Kidney tubule cell (primary cell): ENCODE data around the gene OXER1.

Source experiments
- DNase-seq: peaks from one replicate; pipeline ENCODE4 v3.0.0-alpha.2; 2018; ENCODE audit warnings: low spot score

The OXER1 gene, protein sequence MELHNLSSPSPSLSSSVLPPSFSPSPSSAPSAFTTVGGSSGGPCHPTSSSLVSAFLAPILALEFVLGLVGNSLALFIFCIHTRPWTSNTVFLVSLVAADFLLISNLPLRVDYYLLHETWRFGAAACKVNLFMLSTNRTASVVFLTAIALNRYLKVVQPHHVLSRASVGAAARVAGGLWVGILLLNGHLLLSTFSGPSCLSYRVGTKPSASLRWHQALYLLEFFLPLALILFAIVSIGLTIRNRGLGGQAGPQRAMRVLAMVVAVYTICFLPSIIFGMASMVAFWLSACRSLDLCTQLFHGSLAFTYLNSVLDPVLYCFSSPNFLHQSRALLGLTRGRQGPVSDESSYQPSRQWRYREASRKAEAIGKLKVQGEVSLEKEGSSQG

DNA sequence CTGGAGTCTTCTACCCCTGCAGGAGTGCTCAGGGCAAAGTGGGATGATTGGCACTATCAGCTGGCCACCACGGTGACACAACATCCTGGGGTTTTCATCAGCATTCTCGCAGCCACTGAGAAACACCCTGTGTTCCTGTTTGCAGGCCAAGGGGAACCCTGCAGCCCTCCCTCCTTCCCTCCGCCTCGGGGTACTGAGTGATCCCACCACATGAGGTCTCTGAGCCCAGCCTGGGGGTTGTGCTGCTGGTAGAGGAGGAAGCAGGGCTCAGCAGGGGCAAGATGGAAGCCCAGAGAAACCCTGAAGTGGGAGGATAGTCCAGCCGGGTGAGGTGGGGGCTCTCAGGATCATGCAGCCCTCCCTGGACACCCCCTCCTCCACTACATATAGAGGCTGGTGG is at the start of gene OXER1:
TSS of gene OXER1 (minus strand) at position 40 of the 400 bp plus-strand sequence. CDS start 73 bp downstream, outside the sequence.
- no peak for DNase-seq

DNA sequence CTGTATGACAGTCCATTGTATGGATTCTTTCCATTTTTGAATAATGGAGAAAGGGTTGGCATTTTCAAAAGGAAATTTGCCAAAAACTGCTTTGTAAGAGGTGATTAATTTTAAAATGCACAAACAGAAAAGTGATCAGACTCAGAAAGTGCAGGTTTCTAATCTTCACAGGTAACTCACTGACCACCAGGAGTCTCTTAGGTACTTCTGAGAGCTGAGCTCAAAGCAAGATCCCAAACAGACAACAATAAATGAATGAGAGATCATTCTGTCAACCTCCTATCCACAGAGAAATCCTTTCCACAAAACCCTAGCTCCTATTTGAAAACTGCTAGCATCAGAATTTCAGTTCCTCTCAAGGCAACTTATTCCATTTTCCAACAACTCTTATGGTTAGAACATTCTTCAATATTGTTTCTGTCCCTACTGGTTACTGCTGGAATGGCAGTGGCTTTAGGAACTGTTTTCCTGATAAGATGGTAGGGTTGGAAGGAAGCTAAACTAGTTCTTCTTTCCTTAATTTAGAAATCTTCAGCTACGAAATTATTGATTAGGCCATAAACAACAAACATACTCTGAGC is 49.1 kb upstream of the OXER1 start:
- DNase-seq = peak; percentile 43

GRCh38 chr2:42810971-42811811 is 47.3 kb upstream of the OXER1 start:
- DNase-seq = peak; percentile 71

DNA sequence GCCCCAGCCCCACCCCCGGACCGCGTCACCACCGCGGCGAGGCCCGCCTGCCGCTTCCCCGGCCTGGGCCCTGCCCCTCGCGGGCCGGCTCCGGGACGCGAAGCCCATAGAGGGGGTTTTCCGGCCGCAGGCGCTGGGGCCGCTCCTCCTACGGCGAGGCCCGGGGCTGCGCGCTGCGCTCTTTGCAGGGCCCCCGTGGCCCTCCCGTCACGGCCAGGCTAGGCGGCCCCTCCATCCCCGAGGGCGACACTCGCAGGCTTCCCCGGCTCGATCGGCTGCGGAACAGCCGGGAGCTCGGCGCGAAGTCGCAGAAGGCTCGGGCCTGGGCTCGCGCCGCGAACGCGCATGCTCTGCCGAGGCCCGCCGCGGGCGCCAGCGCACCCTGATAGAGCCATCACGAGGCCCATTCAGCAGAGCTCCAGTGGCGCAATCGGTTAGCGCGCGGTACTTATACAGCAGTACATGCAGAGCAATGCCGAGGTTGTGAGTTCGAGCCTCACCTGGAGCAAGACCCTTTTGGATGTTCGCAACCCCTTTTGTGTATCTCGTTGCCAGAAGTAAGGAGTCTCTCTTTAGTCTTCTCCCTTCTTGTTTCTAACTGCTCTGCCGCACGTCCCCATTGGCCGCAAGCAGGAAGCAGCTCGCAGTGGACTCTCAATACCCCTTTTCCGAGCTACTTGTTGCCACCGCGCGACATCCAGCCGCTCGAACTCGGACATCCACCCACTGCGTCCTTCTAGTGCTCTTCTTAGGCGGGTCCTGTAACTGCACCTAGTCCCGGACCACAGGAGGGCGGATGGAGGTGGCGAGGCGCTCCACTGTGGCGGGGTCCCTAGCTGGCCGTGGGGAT is 46.4 kb upstream of the OXER1 start:
- DNase-seq = peak; percentile 97

GRCh38 chr2:42809819-42810120 is 45.8 kb upstream of the OXER1 start:
- peak; percentile 90 for DNase-seq

DNA sequence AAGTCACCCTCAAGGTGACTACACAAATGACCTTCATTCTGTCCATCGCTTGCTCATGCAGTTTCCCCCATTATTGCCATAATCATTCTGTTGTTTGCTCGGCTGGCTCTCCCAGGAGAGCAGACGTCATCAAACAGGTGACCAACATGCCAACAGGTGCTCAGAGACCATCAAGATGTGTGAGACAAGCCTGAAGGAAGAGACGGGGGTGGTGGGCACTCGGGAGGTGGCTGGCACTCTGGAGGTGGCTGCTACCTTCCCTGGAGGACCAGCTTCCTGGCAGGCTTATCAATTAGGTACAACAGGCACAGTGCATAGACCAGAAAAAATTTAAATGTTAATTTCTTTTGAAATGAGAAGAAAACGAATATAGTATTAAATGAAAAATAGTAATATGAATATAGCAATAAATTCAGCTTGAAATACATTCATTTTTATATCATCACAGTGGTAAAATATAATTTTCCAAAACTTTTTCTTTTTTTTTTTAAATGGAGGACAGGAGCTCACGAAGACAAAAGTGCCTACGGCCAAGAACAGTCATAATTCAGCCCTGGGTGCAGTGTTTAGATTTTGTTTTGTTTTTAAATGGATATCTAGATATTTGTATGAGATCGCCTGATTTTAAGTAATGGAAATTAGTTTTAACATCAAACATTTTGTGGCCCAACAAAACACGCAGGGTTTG is 45.3 kb upstream of the OXER1 start:
- peak; percentile 47 for DNase-seq

DNA sequence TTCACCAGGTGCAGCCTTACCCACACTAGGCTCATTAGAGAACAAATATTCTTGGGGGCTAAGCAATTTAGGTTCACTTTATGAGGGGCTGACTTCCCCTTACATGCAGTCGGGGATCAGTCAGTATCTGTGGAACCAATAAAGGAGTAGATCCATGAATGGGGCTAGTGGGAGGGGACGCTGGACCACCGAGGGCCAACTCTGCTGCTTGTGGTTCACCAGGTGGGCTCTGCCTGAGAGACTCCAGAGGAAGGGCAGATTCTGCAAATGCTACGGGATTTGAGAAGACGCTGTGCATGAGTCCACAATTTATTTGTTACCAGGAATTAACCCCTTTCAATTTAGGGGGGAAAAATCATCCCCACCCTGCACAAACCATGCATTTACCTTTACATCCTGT is 44.4 kb upstream of the OXER1 start:
- DNase-seq = no peak

DNA sequence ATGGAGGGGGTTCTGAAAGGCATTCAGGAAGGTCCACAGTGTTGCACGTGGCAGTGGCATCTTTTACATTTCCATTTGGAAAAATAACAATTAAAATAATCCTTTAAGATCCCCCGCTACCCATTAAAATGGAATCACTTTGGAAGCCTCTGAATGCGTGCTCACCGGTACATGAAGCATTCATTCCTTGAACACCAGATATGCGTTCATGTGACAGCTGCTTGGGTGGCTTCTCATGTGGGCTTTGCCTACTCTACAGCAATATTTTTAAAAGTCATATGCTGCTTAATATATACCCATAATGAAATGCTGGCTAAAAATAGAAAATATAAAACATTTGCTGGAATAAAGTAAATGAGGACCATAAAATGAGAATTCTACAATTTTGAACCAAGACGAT is 42.9 kb upstream of the OXER1 start:
- no peak for DNase-seq

DNA sequence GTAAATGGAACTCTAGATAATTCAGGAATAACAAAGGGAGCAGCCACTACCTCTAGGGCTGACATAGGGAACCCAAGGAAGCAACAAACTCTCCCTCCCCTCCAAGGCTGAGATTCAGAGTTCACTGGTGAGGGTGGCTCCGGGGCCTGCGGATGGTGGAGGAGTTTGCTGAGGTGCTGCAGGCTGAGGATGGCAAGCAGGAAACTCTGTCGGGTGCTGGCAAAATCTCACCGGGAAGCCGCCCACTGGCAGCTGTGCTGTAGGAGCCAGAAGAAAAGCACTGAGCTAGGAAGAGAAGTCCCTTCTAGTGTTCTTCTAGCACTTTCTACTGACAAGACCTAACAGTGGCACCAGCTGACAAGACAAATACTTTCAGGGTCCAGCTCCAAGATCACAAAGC is 41.0 kb upstream of the OXER1 start:
- DNase-seq = no peak

GRCh38 chr2:42804338-42804737 is 40.4 kb upstream of the OXER1 start:
- no peak for DNase-seq

DNA sequence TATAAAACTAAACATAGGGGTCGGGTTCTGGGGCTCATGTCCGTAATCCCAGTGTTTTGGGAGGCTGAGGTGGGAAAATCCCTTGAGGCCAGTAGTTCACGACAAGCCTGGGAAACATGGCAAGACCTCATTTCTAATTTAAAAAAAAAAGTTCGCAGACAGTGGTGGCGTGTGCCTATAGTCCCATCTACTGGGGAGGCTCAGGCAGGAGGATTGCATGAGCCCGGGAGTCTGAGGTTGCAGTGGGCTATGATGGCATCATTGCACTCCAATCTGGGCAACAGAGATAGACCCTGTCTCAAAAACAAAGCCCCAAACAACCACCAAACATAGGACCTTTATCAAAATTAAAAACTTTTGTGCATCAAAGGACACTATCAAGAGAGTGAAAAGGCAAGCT is 38.2 kb upstream of the OXER1 start:
- no peak for DNase-seq

DNA sequence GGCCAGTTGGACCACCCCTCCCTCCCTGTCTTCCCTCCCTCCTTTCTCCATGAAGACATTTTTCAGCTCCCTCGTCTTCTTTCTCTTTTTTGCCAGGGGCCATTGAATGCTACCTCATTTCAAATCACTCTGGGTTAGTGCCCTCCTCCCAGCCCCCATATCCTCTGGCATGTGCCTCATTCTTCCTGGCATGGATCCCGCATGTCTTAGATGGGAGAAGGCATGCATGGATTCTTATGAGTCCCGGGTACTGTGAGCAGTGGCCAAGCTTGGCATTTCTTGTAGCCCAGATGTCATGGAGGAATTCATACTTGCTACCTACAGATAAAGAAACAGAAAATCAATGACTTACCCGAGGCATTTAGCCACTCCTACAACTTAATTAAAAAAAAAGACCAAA is 37.4 kb upstream of the OXER1 start:
- peak; percentile 47 for DNase-seq

DNA sequence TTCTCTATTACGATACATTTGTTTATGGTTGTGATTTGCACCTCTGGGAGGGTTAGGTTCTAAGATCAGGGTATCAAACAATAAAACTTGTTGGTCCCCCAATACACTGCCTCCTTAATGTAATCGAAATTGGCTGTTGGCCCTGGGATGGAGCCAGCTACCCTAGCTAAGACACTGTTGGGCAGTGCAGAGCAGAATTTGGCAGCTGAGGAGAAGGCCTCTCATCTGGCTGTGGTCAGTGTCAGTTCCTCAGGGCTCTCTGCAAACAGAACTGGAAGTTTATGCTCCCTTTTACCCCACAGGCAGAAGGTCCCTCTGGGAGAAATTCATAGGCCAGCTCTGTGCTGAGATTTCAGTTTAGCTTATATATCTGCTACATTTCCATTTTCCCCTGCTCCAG is 37.0 kb upstream of the OXER1 start:
- DNase-seq = no peak

DNA sequence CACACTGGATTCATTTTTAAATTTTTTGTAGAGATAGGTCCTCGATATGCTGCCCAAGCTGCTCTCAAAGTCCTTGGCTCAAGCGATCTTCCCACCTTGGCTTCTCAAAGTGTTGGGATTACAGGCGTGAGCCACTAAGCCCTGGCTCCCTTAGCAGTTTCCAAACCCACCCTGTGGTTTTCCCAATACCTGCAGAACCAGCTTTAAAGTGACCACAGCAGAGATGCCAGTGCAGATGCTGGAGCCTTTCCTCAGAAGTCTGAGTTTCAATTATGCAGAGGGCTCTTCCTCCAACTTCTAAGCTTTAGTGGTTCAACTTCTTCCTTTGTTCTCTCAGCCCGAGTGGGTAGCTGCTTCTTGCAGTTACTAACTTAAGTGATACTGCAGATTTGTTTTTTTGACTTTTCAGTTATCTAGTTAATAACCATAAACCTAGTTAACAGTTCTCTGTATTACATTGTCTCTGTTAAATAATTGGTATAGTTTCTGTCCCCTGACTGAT is 36.6 kb upstream of the OXER1 start:
- DNase-seq = no peak

DNA sequence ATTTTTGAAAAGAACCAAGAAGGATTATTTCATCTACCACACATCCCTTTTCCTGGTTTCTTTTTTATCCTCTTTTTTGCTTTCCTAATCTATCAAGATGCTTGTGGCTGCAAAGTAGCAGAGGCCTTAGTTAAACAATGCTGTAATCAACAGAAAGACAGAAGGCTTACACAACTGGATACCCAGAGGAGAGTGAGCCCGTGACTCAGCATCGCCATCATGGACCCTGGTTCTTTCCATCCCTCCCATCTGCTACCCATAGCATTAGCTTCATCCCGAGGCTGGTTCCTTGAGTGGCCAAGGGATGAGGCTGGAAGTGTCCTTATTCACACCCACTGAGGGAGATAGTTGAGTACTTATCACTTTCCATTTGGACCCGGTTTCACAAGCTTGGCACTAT is 35.9 kb upstream of the OXER1 start:
- DNase-seq = no peak

- DNase-seq = no peak
Observed at GRCh38 chr2:42797281-42797680, 33.3 kb upstream of the OXER1 start.

GRCh38 chr2:42796427-42797248 is 32.7 kb upstream of the OXER1 start:
- no peak for DNase-seq

DNA sequence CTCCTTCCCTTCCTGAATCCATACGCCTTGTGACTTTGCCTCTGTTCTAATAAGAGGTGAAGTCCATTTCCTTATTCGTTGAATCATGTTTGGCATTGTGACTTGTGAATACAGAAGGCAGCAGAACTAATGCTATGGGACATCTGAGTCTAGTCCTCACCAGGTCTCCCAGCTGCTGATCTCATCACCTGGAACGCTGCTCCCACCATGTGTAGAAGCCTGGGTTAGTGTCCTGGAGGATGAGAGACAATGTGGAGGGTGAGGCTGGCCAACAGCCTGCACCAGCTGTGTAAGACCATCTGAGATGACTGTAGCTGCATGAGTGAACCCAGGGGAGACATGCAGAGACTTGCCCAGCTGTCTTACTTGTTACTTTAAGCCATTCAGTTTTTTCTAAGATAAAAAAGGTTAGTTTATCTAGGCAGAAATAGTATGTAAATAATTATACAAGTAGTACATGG is 31.9 kb upstream of the OXER1 start:
- DNase-seq = peak; percentile 48

- no peak for DNase-seq
Observed at GRCh38 chr2:42795275-42795674, 31.3 kb upstream of the OXER1 start.

DNA sequence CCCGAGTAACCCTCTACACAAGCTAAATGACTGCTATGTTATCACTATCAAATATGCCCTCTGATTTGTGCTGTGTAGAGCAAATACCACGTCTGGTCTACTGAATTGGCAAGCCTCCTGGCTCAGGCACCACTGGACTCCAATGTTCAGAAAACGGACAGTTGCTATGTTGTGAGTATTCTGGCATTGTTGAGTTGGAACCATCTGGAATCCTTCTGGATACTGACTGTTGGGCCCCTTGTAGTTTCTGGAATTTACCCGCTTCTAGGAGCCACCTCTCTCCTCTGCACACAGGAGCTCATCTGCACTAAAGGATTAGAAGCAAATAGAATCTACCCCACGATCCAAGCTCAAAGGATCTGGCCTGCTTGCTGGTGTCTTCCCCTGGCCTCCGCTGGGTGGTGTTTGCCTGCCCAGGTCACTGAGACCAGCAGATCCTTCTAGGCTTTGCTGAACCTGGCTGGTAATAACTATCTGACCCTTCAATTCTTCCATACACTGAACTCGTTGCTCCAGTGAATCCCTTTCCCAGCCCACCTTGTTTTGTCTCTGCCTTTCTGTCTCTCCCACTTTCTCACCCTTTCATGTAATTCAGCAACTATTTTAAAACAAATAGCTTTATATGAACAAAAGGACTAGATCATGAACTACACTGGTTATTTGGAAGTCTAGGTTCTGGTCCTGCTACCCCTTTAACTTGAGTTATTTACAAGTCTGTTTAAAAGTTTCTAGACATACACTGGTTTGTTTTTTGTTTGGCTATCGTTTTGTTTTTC is 30.5 kb upstream of the OXER1 start:
- peak; percentile 58 for DNase-seq
